K562 (cell line): ENCODE data around the gene STOML3. TPM values are rescaled to one million over a fixed set of nuclear protein-coding genes. Genes with fewer than 3 reads are reported as not detected.

Experiments used
- ATAC-seq: fragments of 200-7000 bp; cut with Tn5 transposase; 3 replicates; pipeline ENCODE4 v1.9.1; 2020; ENCODE audit warnings: moderate library complexity
- BruUV-seq: library from RNA; stranded (reverse); fragments of 400-500 nt; replicated peaks from 2 replicates; lab custom pipeline; 2021; lab: Mats Ljungman, UMichigan
- CTCF ChIA-PET: fragments of 300-600 bp; formaldehyde crosslinking; extraction: SDS; loops from one replicate; lab custom pipeline; 2021; ENCODE audit warnings: low intra/inter-chr PET ratio; lab: Yijun Ruan, JAX
- POLR2A ChIA-PET: fragments of 300-600, 350-650 bp; sonication (Branson Sonifier 250); formaldehyde crosslinking; extraction: SDS; loops from one replicate; lab custom pipeline; 2021; ENCODE audit warnings: antibody characterized with exemption, inconsistent platforms; lab: Yijun Ruan, JAX
- DNase-seq, 4 experiments: peaks; one replicate each; pipeline versions ENCODE4 v3.0.0 to v3.0.0-alpha.2; 2011 to 2018; ENCODE audit warnings: low spot score in 3 of 4, mixed read lengths in 3 of 4; ENCODE audit errors: extremely low read depth in 1 of 4
- FAIRE-seq: peaks from 2 replicates; lab custom pipeline; 2011; peaks lifted over from hg19 to GRCh38; lab: Jason Lieb, UNC
- H2AFZ ChIP-seq: 2 replicates; pipeline ENCODE4 v1.6.0; 2011; ENCODE audit warnings: low read depth, low read length, control low read depth, inconsistent platforms
- H3K27ac ChIP-seq: fragments of 200-600 bp; 3 replicates; pipeline ENCODE4 v1.8.0; 2011; ENCODE audit warnings: low read depth, mild to moderate bottlenecking, control low read depth, inconsistent platforms, low read length, moderate library complexity, mixed read lengths; ENCODE audit errors: extremely low read depth
- H3K27me3 ChIP-seq, 2 experiments: fragments of 300-600 bp in 1 of 2; 2 replicates in 1 of 2; 3 replicates in 1 of 2; pipeline versions ENCODE4 v1.6.0 to v1.8.0; 2011; ENCODE audit warnings: inconsistent platforms in 2 of 2, low read length in 2 of 2, mild to moderate bottlenecking in 1 of 2, mixed read lengths in 1 of 2, moderate library complexity in 1 of 2; ENCODE audit not compliant: control insufficient read depth in 2 of 2, insufficient read depth in 2 of 2
- H3K36me3 ChIP-seq: fragments of 300-600 bp; 3 replicates; pipeline ENCODE4 v1.8.0; 2011; ENCODE audit warnings: mild to moderate bottlenecking, low read length, inconsistent platforms; ENCODE audit not compliant: control insufficient read depth, insufficient read depth
- H3K4me1 ChIP-seq, 2 experiments: fragments of 200-600 bp in 1 of 2; replicated peaks in 1 of 2; 2 replicates in 1 of 2; 3 replicates in 1 of 2; pipeline versions ENCODE4 v1.5.1 to v1.8.0; 2011; ENCODE audit warnings: inconsistent platforms in 2 of 2, low read length in 2 of 2, mild to moderate bottlenecking in 1 of 2, mixed read lengths in 1 of 2, moderate library complexity in 1 of 2; ENCODE audit not compliant: control insufficient read depth in 2 of 2, insufficient read depth in 2 of 2
- H3K4me2 ChIP-seq: 2 replicates; pipeline ENCODE4 v1.6.1; 2011; ENCODE audit warnings: low read length, control low read depth, inconsistent platforms, mixed read lengths; ENCODE audit not compliant: insufficient read depth
- H3K4me3 ChIP-seq: fragments of 200-600 bp; sonication (generic), shearing (Covaris generic); 2 replicates; pipeline ENCODE4 v1.5.1; 2016; ENCODE audit warnings: control low read depth, inconsistent platforms
- H3K79me2 ChIP-seq: fragments of 200-600 bp; 3 replicates; pipeline ENCODE4 v1.8.0; 2011; ENCODE audit warnings: low read length, inconsistent platforms; ENCODE audit not compliant: control insufficient read depth, insufficient read depth
- H3K9ac ChIP-seq, 2 experiments: 2 replicates each; pipeline versions ENCODE4 v1.6.0 to v1.6.1; 2011; ENCODE audit warnings: low read depth in 2 of 2, low read length in 2 of 2, control low read depth in 1 of 2, inconsistent platforms in 1 of 2, mild to moderate bottlenecking in 1 of 2, mixed read lengths in 1 of 2; ENCODE audit not compliant: insufficient read depth in 1 of 2
- H3K9me1 ChIP-seq: one replicate; pipeline ENCODE4 v1.6.0; 2011; ENCODE audit warnings: inconsistent platforms, mild to moderate bottlenecking, low read length, moderate library complexity; ENCODE audit not compliant: control insufficient read depth, insufficient read depth
- H3K9me3 ChIP-seq: replicated peaks from 2 replicates; pipeline ENCODE4 v1.5.1; 2011; ENCODE audit warnings: low read depth, low read length, inconsistent platforms; ENCODE audit not compliant: control insufficient read depth, insufficient read depth
- H4K20me1 ChIP-seq: replicated peaks from 2 replicates; pipeline ENCODE4 v1.6.1; 2011; ENCODE audit warnings: low read length, inconsistent platforms, mixed read lengths; ENCODE audit not compliant: control insufficient read depth, insufficient read depth
- CBX5 ChIP-seq: IDR thresholded peaks from 2 replicates; pipeline ENCODE4 v1.6.1; 2014; ENCODE audit warnings: low read depth, borderline replicate concordance
- GATAD2B ChIP-seq: fragments of 450-650 bp; IDR thresholded peaks from 2 replicates; pipeline ENCODE4 v1.6.1; 2017; ENCODE audit warnings: mild to moderate bottlenecking, borderline replicate concordance
- GMEB1 ChIP-seq: fragments of 250-450 bp; sonication (Bioruptor Pico); IDR thresholded peaks from 2 replicates; pipeline ENCODE4 v1.4.0; 2020; ENCODE audit warnings: mild to moderate bottlenecking
- NCOA6 ChIP-seq: fragments of 450-650 bp; IDR thresholded peaks from 2 replicates; pipeline ENCODE4 v1.6.1; 2017; ENCODE audit warnings: mild to moderate bottlenecking
- ZNF146 ChIP-seq: IDR thresholded peaks from one replicate; pipeline ENCODE4 v1.6.1; 2018; ENCODE audit warnings: missing compliant biosample characterization; ENCODE audit not compliant: unreplicated experiment
- ZSCAN32 ChIP-seq: fragments of 450-650 bp; formaldehyde crosslinking; IDR thresholded peaks from 2 replicates; pipeline ENCODE4 v1.4.0; 2020; ENCODE audit warnings: mild to moderate bottlenecking, moderate library complexity
- WGBS: fragments of 100-300 bp; shearing (Covaris generic); methylation state at CpG from one replicate; pipeline ENCODE4 v1.1.6; 2016; ENCODE audit warnings: low coverage, mixed read lengths; ENCODE audit not compliant: insufficient coverage; ENCODE audit errors: missing lambda C conversion rate; 5-methylcytosine and 5-hydroxymethylcytosine counted together
- in situ Hi-C: fragments of 300-500 bp; cut with MboI; formaldehyde crosslinking; loops from 4 replicates; pipeline ENCODE4 v1.15.0; 2018; ENCODE audit warnings: inconsistent platforms, mixed read lengths
- intact Hi-C: fragments of 100-400 bp; cut with micrococcal nuclease; formaldehyde crosslinking; loops from 2 replicates; pipeline ENCODE4 v1.14.2; 2022
- polyA plus RNA-seq, 8 experiments: library from polyadenylated mRNA; depleted of rRNA in 4 of 8; stranded (reverse) in 5 of 8; unstranded in 3 of 8; fragments of >200 nt; fragmentation: Nextera tagmentation in 2 of 8; fragmentation: Illumina TruSeq in 1 of 8; extraction: Ambion mirVana in 2 of 8; extraction: Trizol in 1 of 8; gene quantifications; 2 replicates each; pipeline versions ENCODE4 v1.2.1 to v1.2.3, GENCODE V29; 2011 to 2014; ENCODE audit warnings: inconsistent platforms in 1 of 8, missing spikeins in 1 of 8
- total RNA-seq, 7 experiments: library from RNA; depleted of rRNA in 6 of 7; stranded (reverse); fragments of >200 nt in 6 of 7; fragmentation: Illumina TruSeq in 2 of 7; extraction: Trizol in 2 of 7; gene quantifications; 2 replicates each; pipeline versions ENCODE4 v1.2.1 to v1.2.3, GENCODE V29; 2011 to 2021; ENCODE audit warnings: low replicate concordance in 1 of 7

Gene STOML3
- total and polyA plus RNA-seq, 9 of the 15 experiments (the other 6 are each of a cell fraction or from before 2014, with no cell fraction given): 0.04 TPM; not detected in 8

DNA sequence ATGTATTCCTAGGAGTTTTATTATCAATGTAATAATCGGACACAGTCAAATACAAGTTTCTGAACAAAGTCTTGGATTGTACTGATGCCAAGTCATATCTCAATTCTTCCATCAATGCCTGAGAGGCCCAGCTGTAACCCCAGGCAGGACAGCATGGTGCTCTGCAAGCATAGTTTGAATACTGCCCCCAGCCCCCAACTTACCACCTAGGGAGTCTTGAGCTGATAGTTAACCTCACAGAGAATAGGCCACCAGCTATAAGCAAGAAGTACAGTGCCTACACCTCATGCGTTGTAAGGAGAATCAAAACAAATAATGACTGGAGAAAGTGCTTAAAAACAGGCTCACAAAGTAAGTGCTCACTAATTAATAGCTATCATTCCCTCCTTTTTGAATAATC is 44.6 kb upstream of the STOML3 start:
- H3K27ac ChIP-seq: no peak overlapping the region; the same call in 2 of the 3 replicates
- peak in 1 of 4 experiments; percentile 34 for DNase-seq
- in situ Hi-C loops: no loop called here
- ATAC-seq: peak; percentile 63
- 0% methylated on average over 2 of the region's 2 CpGs for WGBS
- H2AFZ ChIP-seq: no peak overlapping the region
- H3K9me3 ChIP-seq: no peaks in the 10 kb centered on the region
- H3K9ac ChIP-seq: peak overlapping the region; percentile 79 to 82
- BruUV-seq: no TSS peak
- no peaks in the 10 kb centered on the region for H3K27me3 ChIP-seq
- no peaks in the 10 kb centered on the region for H3K9me1 ChIP-seq
- peak; percentile 55 for FAIRE-seq
- H3K4me1 ChIP-seq: peaks cover 5 to 7% of the 10 kb centered on the region in 2 experiments; a peak in 4 of 5 replicates
- H3K36me3 ChIP-seq: peaks cover 17% of the 10 kb centered on the region; the same call in 2 of the 3 replicates
- peaks cover 9% of the 10 kb centered on the region; the same call in 1 of the 2 replicates for H4K20me1 ChIP-seq
- H3K4me2 ChIP-seq: peak overlapping the region; percentile 78
- H3K4me3 ChIP-seq: peak overlapping the region; percentile 87
- intact Hi-C loops: no loop called here
- POLR2A ChIA-PET: no interaction called here
- no peak for TF ChIP-seq ZSCAN32
- no peak for TF ChIP-seq NCOA6
- TF ChIP-seq, all 486 proteins: peak for 0
- CTCF ChIA-PET: no interaction called here
- H3K79me2 ChIP-seq: peaks cover 88% of the 10 kb centered on the region

DNA sequence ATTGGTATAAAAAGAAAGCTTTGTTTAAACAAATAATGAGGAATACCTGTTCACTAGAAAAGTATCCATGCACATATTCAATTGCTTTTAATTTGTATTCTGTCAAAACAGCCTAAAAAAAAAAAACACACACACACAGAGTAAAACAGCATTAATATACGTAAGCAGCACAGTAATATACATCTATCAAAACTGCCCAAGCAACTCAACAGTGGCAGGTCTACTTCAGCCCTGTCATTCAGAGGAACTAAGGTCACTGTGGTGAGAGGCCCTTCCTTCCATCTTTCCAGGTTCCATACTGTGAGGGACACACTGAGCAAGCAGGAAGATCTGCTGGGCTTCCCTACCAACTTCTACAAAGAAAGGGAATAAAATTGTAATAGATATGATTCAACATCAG is 43.5 kb upstream of the STOML3 start:
- no peaks in the 10 kb centered on the region for H3K27me3 ChIP-seq
- WGBS: 50% methylated on average over 1 of the region's 1 CpG
- in situ Hi-C loops: no loop called here
- H3K36me3 ChIP-seq: peaks cover 22% of the 10 kb centered on the region
- no peaks in the 10 kb centered on the region for H3K9me3 ChIP-seq
- peak overlapping the region in 1 of 2 experiments; percentile 82; a peak in 1 of 4 replicates for H3K9ac ChIP-seq
- H3K4me3 ChIP-seq: no peak overlapping the region
- FAIRE-seq (no peak), DNase-seq (peak in 1 of 4 experiments; percentile 18), ATAC-seq (peak; percentile 18; the same call in 2 of the 3 replicates)
- no peak overlapping the region for H3K4me2 ChIP-seq
- H3K9me1 ChIP-seq: no peaks in the 10 kb centered on the region
- H4K20me1 ChIP-seq: peaks cover 9% of the 10 kb centered on the region; the same call in 1 of the 2 replicates
- no peak overlapping the region for H2AFZ ChIP-seq
- no peak overlapping the region for H3K27ac ChIP-seq
- CTCF ChIA-PET: no interaction called here
- intact Hi-C loops: no loop called here
- BruUV-seq: no TSS peak
- H3K4me1 ChIP-seq: peaks cover 3 to 4% of the 10 kb centered on the region in 2 experiments; a peak in 3 of 5 replicates
- peaks cover 79% of the 10 kb centered on the region for H3K79me2 ChIP-seq
- POLR2A ChIA-PET: no interaction called here
- TF ChIP-seq ZNF146 (no peak), CBX5 (no peak), GMEB1 (CRISPR knock-in tag) (no peak), GATAD2B (no peak)
